ENCODE results near the gene ABCA2. TPM values are rescaled to one million over a fixed set of nuclear protein-coding genes. Genes with fewer than 3 reads are reported as not detected.

ABCA2 gene
- total and polyA plus RNA-seq, 8 donors: 20.8 to 34.8 (median 29.8) TPM

DNA sequence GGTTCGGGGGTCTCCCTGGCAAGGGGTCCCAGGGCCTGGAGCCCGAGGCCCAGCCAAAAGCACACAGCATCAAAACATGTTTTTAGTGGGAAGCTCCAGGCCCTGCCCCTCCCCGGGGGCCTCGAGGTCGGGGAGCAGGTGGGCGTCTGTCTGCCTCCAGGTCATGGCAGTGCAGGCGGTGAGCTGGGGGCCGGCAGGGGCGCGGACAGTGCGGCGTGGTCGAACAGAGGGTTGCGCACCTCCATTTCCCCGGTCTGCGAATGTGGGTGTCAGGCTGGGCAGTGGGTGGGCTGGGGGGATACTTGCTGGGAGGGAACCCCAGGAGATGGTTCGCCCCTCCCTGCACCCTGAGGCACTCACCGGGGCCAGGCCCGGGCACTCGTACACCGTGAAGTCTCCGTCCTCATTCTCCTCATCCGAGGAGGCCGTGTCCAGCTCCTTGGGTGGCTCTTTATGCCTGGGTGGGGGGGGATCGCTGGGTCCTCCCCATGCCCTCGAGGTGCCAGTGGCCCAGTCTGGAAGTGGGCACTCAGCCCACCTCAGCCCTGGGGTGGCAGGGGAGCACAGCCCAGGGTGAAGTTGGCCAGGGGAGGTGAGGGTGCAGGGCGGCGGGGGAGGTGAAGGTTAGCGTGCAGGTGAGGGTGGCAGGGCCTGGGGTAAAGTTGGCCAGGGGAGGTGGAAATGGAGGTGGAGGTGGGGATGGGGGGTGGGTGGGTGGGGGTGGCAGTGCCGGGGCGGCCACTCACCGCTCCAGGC, 11.8 kb upstream of the ABCA2 start:
- intact Hi-C loops (cut with DNase I): no loop called here
- Histone ChIP-seq H3K27me3 (peaks cover 0 to 21% of the 10 kb centered on the region in 2 donors), H3K4me1 (peaks cover 13 to 38% of the 10 kb centered on the region in 2 donors), H3K9me3 (no peaks in the 10 kb centered on the region), H3K36me3 (peaks cover 0 to 37% of the 10 kb centered on the region in 2 donors), H3K4me3 (no peak overlapping the region), H3K27ac (no peak overlapping the region)
- ATAC-seq: no peak
- TF ChIP-seq, protein P1, sequence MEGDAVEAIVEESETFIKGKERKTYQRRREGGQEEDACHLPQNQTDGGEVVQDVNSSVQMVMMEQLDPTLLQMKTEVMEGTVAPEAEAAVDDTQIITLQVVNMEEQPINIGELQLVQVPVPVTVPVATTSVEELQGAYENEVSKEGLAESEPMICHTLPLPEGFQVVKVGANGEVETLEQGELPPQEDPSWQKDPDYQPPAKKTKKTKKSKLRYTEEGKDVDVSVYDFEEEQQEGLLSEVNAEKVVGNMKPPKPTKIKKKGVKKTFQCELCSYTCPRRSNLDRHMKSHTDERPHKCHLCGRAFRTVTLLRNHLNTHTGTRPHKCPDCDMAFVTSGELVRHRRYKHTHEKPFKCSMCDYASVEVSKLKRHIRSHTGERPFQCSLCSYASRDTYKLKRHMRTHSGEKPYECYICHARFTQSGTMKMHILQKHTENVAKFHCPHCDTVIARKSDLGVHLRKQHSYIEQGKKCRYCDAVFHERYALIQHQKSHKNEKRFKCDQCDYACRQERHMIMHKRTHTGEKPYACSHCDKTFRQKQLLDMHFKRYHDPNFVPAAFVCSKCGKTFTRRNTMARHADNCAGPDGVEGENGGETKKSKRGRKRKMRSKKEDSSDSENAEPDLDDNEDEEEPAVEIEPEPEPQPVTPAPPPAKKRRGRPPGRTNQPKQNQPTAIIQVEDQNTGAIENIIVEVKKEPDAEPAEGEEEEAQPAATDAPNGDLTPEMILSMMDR (IDR thresholded peaks at IDR 0.05): no peak
- DNase-seq: no peak

DNA sequence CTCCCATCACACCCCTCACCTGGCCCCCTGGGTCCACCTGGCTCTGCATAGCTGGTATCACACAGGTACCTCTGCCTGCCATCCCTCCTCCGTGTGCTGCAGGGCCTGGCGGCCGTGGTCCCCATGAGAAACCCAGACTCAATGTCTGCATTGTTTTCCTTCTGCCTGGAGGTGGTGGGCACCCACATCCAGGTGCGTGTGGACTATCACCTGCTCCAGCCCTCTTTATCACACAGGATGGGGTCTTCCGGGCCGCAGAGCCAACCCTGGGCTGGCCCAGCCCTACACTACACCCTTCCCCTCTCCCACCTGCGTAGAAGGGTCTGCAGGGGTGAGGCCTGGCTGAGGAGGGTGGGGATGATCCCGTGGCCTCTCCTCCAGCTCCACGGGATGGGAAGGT, 10.9 kb upstream of the ABCA2 start:
- H3K4me3 ChIP-seq: no peak overlapping the region
- no peaks in the 10 kb centered on the region for H3K9me3 ChIP-seq
- intact Hi-C loops (cut with DNase I): no loop called here
- peaks cover 0 to 37% of the 10 kb centered on the region in 2 donors for H3K36me3 ChIP-seq
- H3K27me3 ChIP-seq: peaks cover 0 to 13% of the 10 kb centered on the region in 2 donors
- no peak for DNase-seq
- no peak overlapping the region for H3K27ac ChIP-seq
- ATAC-seq: no peak
- TF ChIP-seq, protein P1 (IDR thresholded peaks at IDR 0.05): no peak
- peaks cover 12 to 37% of the 10 kb centered on the region in 2 donors for H3K4me1 ChIP-seq

- TF ChIP-seq, protein P1 (IDR thresholded peaks at IDR 0.05): no peak
- H3K4me3 ChIP-seq: no peak overlapping the region
- intact Hi-C loops (cut with DNase I): no loop called here
Measured at GRCh38 chr9:137037483-137037882, 9.4 kb upstream of the ABCA2 start.

DNA sequence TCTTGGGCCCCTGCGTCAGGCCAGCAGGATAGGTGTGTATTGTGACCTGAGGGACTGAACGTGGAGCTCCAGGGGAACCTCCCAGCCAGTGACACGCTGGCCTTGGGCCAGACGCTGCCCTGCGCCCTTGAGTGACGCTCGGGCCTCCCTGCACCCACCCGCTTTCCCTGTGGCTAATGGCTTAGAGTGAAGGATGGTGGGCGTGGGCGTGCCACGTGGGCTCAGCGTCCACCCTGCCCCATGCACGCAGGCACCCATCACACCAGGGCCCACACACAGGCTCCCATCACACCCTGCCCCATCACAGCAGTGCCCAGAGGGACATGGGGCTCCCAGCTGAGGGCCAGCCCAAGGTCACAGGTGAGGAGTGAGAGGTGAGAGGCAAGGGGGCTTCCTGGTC, 9.0 kb upstream of the ABCA2 start:
- TF ChIP-seq, protein P1 (IDR thresholded peaks at IDR 0.05): no peak
- Histone ChIP-seq H3K9me3 (no peaks in the 10 kb centered on the region), H3K27me3 (no peaks in the 10 kb centered on the region), H3K27ac (no peak overlapping the region), H3K4me3 (no peak overlapping the region), H3K4me1 (peaks cover 8 to 50% of the 10 kb centered on the region in 2 donors), H3K36me3 (peaks cover 0 to 37% of the 10 kb centered on the region in 2 donors)
- intact Hi-C loops (cut with DNase I): no loop called here
- DNase-seq (no peak), ATAC-seq (no peak)

More at GRCh38 chr9:137037483-137037882, 9.4 kb upstream of the ABCA2 start:
- DNase-seq: no peak
- Histone ChIP-seq H3K4me1 (peaks cover 8 to 46% of the 10 kb centered on the region in 2 donors), H3K27ac (no peak overlapping the region), H3K27me3 (no peaks in the 10 kb centered on the region), H3K36me3 (peaks cover 0 to 37% of the 10 kb centered on the region in 2 donors), H3K9me3 (no peaks in the 10 kb centered on the region)
- no peak for ATAC-seq

- no peaks in the 10 kb centered on the region for H3K9me3 ChIP-seq
- H3K4me3 ChIP-seq: no peak overlapping the region
- DNase-seq (no peak), ATAC-seq (no peak)
- peaks cover 9 to 55% of the 10 kb centered on the region in 2 donors for H3K4me1 ChIP-seq
- intact Hi-C loops (cut with DNase I): no loop called here
- no peaks in the 10 kb centered on the region for H3K27me3 ChIP-seq
- TF ChIP-seq, protein P1 (IDR thresholded peaks at IDR 0.05): no peak
- H3K36me3 ChIP-seq: peaks cover 0 to 37% of the 10 kb centered on the region in 2 donors
- H3K27ac ChIP-seq: no peak overlapping the region
Measured at GRCh38 chr9:137035937-137036336, 7.9 kb upstream of the ABCA2 start.

Measured in left lung (tissue), 10 donors.